ENCODE data around the gene CACNA1B.

DNA sequence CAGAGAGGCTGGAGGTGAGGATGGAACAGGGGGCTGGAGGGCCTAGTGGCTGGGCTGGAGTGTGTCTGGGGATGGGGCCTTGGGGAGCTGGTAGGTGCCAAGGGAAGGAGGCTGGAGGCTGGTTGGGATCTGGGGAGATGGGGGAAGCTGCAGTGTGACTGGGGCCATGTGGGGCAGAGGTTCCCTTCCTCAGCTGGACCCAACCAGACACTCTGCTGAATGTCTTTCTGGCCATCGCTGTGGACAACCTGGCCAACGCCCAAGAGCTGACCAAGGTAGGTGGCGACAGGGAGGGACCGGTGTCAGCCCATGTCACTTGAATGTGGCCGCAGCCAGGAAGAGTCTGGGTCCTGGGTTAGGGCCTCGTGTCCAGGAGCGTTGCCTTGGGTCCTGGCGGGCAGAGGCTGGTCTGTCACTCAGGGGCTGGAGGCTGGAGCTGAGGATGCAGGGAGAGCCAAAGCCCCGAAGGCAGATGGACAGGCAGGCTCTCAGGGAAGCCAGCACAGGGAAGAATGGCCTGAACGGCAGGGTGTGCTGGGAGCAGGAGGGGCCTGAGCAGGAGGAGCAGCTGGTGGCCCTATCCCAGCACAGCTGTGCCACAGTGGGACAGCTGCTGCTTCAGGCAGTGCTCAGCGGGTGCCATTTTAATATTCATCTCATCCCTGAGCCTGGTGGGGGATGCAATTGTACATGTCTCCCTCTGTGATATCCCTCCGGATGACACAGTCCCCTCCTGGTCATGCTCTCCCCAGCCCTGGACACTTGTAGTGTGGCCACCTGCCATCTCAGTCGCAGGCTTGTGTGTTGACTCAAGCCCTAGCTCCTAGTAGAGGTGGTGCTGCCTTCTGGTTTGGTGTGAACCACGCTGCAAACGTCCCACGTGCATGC lies 132.5 kb downstream of the CACNA1B start:
- TF ChIP-seq ZNF274 (IDR thresholded peaks at IDR 0.05; ENCODE audit: low read depth, low read length) (no peak), SUZ12 (IDR thresholded peaks at IDR 0.05; ENCODE audit: extremely low read depth, insufficient read depth, insufficient read length) (no peak)
